T-helper 22 cell (primary cell): ENCODE measurements around the gene COL13A1.

Experiments
- DNase-seq: peaks from one replicate; pipeline ENCODE4 v3.0.0-alpha.2; 2020; ENCODE audit warnings: low read depth

Gene COL13A1

GRCh38 chr10:69908124-69908523 lies 106.4 kb downstream of the COL13A1 start:
- no peak for DNase-seq

DNA sequence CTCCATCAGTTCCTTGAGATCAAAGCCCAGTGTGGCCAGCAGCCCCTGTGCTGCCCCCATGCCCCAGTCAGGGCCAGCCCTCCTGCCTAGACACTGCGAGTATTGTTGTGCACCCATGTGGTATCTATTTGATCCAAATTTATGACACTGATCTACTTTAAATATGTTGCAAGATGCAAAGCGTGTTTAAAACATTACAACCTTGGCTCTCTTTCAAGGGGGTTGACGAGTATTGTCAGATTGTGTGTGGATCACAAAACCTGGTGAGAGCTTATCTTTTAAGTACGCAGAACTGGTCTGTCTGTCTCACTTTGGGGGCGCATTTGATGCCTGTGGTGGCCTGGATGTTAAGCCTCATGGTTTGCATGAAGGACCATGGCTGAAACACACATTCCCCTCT lies 108.9 kb downstream of the COL13A1 start:
- DNase-seq = no peak

DNA sequence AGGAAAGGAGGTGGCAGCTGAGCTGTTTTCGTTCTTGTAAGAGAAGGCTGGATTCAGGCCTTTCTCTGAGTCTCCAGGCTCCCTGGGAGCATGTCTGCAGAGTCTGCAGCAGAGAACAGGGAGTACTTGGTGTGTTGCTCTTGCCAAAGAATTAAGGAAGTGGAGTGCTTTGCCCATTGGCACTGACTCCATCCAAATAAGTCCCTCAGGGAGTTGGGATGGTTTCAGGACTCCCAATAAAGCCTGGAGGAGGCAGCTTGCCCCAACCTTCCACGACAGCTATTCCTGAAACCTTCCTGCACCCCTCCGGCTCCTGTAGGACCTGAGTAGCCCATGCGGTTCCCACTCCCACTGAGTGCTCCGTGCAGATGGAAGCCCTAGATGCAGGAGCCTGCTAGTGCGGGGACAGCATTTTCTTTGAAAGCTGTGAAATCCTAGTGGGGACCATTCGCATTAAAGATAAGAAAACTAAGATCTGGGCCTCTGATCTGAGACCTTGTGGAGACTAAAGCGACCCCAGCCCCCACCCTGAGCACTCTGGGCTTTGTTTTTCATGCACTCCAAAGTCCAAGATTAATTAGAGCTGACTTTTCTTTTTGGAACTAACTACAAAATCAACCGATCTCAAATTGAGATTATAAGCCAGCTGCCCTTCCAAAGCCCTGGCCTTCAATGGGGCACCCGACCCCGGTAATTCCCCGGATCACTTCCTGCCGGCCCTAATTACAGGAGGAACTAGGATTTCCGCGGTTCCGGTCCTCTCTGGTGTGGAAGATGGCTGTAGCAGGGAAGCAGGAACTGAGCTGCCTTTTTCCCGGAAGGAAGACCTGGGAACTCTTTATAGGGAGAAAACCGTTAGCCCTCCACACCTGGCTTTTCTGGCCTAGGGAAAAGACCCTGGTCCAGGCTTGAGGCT lies 110.2 kb downstream of the COL13A1 start:
- DNase-seq = no peak

- DNase-seq = no peak
These were observed 110.9 kb downstream of the COL13A1 start for GRCh38 chr10:69912589-69912988.

- DNase-seq = no peak
These were observed 112.1 kb downstream of the COL13A1 start for GRCh38 chr10:69913606-69914382.

GRCh38 chr10:69914398-69915214 lies 112.9 kb downstream of the COL13A1 start:
- DNase-seq = no peak

DNA sequence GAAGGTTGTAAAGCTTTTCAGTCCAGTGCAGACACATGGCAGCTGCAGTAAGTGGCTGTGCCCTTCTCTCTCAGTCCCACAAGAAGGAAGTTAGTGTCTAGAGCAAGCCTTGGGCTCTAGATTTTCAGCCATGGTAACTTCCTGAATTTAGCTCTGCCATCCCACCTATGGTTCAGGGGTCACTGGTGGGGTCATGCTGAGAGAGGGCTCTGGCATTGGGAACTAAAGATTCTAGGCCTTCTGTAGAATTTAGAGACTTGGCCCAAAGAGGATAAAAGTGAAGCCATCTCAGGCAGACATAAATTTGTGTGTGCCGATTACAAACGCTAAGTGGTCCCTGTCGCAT lies 113.5 kb downstream of the COL13A1 start:
- no peak for DNase-seq

GRCh38 chr10:69916118-69916517 lies 114.4 kb downstream of the COL13A1 start:
- DNase-seq = no peak

DNA sequence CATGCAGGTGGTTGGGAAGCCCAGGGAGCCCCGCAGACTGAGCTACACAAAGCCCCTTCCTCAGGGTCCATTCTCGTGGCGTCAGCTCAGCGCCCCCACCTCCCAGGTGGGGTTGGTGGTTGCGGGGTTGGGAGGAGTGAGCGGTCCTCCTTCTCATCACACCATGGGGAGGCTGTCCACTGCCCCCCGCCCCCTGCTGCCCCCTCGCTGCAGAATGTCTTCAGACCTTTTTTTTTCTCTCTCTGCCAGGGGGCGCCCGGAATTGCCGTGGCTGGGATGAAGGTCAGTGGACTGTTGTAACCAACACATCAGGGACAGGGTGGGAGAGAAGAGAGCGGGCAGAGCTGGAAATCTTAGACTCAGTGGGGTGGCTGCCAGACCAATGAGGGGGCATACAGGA lies 116.3 kb downstream of the COL13A1 start:
- no peak for DNase-seq

DNA sequence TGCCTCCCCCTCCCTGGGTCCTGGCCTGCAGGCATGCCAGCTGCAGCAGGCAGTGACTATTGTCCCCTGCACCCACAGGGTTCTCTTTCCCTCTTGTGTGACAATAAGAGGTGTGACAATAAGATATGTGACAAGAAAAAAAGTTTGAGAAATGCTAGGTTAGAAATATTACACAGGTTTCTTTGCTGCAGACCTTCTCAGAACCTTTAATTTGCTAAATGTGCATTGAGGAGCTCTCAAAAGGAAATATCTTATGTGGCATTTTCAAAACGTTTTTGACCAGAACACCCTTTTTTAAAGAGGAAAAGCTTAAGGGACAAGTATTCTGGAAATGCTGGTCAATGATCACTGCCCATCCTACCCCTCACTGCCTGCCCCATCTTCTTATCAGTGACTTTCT lies 117.5 kb downstream of the COL13A1 start:
- DNase-seq = no peak

- DNase-seq = no peak
These were observed 123.4 kb downstream of the COL13A1 start for GRCh38 chr10:69925111-69925510.

DNA sequence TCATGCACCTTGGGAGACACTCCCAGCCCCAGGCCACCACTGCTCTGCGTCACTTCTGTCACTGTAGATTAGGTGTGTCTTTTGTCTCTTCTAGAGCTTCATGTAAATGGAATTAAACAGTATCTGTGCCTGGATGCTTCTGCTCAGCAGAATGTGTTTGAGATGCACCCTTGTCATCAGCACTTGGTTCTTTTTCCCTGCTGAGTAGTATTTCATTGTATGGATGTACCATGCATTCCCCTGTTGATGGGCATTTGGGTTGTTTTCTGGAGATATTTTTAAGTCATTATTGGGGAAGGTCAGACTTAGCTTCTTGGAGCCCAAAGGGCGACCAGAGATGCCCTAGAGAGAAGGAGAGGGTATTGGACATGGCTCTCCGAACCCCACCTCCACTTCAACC lies 126.6 kb downstream of the COL13A1 start:
- DNase-seq = no peak

- no peak for DNase-seq
These were observed 127.9 kb downstream of the COL13A1 start for GRCh38 chr10:69929575-69929974.

- no peak for DNase-seq
These were observed 133.1 kb downstream of the COL13A1 start for GRCh38 chr10:69934768-69935167.

GRCh38 chr10:69936091-69936490 lies 134.4 kb downstream of the COL13A1 start:
- no peak for DNase-seq

DNA sequence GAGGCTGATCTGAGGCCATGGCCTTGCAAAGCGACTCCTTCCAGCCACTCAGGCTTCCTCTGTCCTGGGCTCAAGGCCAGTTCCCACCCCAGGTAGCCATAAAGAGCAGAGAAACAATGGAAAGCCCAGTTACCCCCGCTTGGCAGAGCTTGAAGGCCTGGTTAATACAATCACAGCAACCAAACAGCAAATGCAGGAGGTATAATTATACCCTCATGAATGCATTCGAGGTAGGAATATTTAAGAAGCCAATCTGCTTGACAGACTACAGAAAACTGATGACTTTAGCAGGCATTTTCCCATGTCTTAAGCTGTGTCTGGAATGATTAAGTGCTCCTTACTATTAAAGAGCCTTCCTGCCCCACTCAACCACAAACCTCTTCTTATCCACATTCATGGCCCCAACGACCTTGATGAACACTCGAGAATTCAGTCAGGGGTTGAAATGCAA lies 136.9 kb downstream of the COL13A1 start:
- DNase-seq = no peak

DNA sequence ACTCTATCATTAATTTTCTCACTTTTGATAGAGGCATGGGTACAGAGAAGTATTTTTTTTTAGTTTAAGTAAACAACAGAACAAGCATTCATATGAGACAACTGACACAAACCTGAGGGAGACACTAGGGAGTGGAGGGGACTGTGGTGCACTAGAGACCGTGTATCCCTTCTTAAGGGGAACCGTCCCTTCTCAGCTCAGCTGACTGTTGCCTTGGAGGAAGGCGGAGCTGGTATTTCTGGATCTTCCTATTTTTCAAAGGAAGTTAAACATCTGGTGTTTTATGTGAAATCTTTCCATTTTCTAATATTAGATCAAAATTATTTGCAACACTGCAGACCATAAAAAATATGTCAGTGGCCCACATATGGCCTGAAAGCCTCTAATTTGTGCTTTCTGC lies 137.4 kb downstream of the COL13A1 start:
- DNase-seq = no peak

- no peak for DNase-seq
These were observed 137.8 kb downstream of the COL13A1 start for GRCh38 chr10:69939481-69939880.

GRCh38 chr10:69941730-69942129 lies 140.0 kb downstream of the COL13A1 start:
- no peak for DNase-seq

DNA sequence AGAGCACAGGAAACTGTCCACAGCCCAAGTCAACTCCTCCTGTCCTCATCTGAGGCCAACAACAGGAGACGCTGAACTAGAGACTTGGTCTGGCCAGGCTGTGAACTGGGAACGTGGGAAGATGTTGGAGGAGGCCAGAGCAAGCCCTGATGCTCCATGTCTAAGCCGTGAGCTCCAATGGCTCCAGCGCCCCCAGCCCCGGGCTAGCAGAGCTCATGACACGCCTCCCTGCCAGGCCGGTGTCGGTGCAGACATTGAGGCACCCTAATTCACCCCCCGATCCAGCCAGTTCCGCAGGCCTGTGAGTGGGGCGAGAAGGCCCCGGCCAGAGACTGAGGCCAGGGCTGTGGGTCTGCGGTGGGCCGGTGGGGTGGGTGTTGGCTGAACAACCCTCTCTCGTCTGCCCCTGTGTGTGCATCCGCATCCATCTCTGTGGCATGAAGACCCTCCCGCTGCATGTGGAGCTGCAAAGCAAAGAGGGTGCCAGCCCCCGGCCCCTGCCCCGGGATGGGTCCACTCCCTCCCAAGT lies 141.7 kb downstream of the COL13A1 start:
- DNase-seq = no peak

DNA sequence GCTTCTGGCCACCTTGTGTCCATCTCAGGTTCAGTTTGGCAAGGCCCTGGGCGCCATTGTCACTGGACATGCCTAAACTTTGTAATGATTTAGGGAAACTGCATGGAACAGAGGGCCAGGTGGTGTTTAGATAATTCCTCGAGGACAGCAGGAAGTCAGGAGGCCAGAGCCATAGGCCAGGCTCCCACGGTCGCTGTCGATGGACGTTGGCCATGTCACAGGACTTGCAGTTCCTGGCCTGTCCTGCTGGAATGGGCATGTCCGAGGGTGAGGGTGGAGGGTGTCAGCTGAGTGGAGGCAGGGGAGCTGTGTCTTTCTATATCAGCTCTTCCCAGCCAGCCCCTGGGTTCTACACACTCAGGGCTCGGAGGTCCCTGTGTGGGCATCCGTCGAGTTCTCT lies 143.1 kb downstream of the COL13A1 start:
- DNase-seq = no peak

GRCh38 chr10:69948261-69948660 lies 146.6 kb downstream of the COL13A1 start:
- DNase-seq = no peak
